ENCODE results near the gene GNAI2.

Gene GNAI2

DNA sequence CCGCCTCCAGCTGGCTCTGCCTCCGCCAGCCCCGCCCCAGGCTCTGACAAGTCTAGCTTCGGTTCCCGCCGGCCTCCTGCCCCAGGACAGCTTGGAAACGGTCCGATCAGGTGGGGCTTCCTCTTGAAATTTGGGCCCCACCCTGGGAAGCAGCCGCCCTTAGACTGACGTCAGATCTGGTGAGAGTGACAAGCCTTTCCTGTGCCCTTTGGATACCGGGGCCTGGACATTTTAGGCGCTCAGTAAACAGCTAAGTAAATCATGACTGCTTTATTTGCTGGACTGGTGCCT is 63.6 kb downstream of the GNAI2 start:
- Mint-ChIP-seq H3K27ac (peak overlapping the region; percentile 97), H3K4me3 (peak overlapping the region; percentile 94), H3K9me3 (no peaks in the 10 kb centered on the region), H3K36me3 (no peaks in the 10 kb centered on the region), H3K4me1 (peaks cover 20% of the 10 kb centered on the region), H3K27me3 (no peaks in the 10 kb centered on the region)
- ATAC-seq (ENCODE audit: low read depth) (no peak), DNase-seq (ENCODE audit: low spot score in 2 of 2) (no peak)

DNA sequence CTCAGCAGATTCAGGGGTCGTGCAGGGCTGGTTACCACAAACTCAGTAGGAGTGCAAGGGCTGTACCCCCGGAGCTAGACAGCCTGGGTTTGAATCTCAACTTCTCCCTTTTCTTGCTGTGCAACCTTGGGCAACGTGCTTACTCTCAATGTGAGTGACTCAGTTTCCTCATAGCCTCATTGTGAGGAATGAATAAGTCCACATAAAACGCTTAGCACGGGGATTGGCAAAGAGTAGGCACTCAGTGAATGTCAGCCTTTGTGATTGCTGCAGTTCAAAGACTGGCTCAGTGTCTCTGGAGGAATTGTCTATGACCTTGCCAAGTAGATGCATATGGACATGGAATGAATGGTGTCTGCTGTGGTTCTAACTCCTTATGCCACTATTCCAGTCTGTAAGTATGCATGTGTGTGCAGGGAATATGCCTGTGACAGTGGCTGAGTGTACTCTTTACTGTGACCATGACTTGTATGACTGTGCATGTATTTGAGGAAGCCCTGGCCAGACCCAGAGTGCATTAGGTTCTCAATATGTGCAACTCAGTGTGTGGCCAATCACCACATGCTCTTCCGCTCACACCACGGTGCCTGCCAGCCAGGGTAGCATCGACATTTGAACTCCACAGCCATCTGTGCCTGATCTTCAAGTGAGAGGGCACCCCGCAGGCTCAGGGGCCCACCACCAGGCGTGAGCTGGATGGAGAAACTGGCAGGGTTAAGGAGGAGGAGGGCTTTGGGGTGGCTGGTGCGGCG is 64.1 kb downstream of the GNAI2 start:
- no peak for ATAC-seq (ENCODE audit: low read depth)
- no peaks in the 10 kb centered on the region for H3K9me3 Mint-ChIP-seq
- peak overlapping the region; percentile 94 for H3K4me3 Mint-ChIP-seq
- peaks cover 20% of the 10 kb centered on the region for H3K4me1 Mint-ChIP-seq
- no peaks in the 10 kb centered on the region for H3K36me3 Mint-ChIP-seq
- no peaks in the 10 kb centered on the region for H3K27me3 Mint-ChIP-seq
- peak overlapping the region; percentile 97 for H3K27ac Mint-ChIP-seq
- no peak for DNase-seq (ENCODE audit: low spot score in 2 of 2)

DNA sequence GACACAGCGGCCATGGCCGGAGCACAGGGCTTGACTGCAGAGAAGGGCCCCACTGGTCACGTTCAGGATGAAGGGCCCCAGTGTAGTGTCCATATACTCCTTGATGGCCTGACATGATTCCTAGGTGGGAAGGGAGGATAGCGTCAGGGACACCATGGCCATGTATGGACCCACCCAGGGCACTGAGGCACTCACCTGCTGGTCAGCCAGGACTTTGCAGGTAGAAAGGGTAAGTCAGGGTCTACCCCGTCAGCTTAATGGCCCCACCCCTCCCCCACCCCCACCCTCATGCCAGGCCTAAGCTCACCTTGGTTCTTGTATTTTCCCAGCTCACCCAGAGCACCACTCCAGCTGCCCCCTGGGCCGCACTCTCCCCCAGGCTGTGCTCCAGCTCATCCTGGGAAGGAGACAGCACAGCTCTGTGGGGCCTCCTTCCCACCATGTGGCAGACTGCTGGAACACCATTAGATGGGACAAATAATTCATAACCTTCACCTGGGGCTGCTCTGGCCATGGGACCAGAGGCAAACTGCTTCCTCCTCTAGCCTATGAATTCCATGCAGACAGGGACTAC is 64.8 kb downstream of the GNAI2 start:
- DNase-seq (ENCODE audit: low spot score in 2 of 2) (no peak), ATAC-seq (ENCODE audit: low read depth) (no peak)
- no peaks in the 10 kb centered on the region for H3K27me3 Mint-ChIP-seq
- H3K27ac Mint-ChIP-seq = peak overlapping the region; percentile 97
- H3K4me3 Mint-ChIP-seq = peak overlapping the region; percentile 94
- no peaks in the 10 kb centered on the region for H3K36me3 Mint-ChIP-seq
- peaks cover 20% of the 10 kb centered on the region for H3K4me1 Mint-ChIP-seq
- H3K9me3 Mint-ChIP-seq = no peaks in the 10 kb centered on the region

DNA sequence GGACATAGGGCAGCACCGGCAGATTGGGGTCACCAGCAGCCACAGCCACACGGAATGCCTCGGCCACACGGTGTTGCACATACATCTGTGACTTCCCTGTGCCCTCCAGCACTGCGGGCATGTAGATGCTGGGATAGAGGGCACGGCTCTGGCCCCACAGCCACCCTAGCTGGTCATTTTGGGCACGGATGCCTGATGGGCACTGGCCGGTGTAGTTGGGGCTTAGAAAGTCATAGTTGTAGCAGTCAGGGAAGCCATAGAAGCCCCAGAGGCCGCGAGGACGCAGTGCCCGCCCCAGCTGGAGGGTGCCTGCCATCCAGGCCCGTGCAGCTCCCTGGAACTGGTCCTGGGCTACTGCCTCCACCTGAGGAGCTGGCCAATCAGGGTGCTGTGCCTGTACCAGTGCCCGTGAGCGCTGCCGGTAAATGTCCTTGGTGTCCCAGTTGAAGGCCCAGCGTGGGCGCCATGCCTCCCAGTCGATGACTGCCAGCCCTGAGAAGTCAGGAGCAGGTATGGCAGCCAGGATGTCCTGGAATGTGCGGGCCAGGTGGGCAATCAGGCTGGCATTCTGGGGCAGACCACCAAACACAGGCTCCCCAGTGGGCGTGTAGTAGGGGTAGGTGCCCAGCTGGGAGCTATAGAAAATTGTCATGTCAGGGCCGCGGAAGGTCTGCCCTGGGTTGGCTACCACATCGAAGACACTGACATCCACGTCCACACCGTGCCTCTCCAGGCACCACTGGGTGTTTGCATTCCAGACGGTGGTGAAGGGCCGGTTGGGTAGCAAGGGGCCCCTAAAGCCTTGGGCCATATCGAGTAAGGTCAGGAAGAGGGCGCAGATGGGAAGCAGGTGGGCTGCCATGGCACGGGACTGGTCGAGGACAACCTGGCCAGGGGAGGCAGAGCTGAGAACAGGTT is 66.3 kb downstream of the GNAI2 start:
- DNase-seq (ENCODE audit: low spot score in 2 of 2) (no peak), ATAC-seq (ENCODE audit: low read depth) (no peak)
- Mint-ChIP-seq H3K4me1 (peaks cover 17% of the 10 kb centered on the region), H3K4me3 (no peak overlapping the region), H3K36me3 (no peaks in the 10 kb centered on the region), H3K9me3 (no peaks in the 10 kb centered on the region), H3K27ac (no peak overlapping the region), H3K27me3 (no peaks in the 10 kb centered on the region)

DNA sequence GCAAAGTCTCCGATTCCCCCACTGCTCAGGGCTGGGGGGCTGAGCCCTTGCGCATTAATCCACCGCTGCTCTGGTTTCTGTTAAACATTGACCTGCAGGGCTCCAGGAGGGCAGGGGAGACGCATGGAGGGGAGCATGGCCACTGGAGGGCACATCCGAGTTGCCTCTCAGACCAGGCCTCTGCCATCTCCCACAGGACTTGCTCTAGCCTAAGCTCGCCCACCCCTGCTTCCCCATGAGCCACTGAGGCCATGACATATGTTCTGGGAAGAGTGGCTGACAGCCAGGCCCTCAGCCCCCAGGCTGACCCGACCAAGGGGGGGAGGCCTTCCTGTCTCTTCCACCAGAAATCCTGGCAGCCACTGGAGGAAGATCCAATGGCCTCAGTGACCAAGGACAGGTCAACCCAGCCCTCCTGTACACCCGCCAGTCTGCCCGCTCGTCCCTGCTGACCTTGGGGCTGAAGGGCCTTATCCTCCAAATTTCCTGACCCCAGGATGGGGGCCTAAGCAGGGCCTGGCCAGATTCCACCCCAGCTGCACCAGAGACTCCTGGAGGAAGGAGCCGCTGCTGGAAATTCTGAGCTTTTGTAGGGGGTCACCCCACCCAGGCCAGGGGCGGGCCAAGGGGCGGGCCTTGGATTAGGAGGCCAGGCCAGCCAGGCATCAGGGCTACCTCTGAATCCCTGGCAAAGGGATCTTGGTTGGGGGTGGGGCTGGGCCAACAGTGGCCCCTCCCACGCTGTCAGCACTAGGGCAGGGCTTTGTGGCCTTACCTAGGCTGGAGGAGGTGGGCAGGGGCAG is 67.2 kb downstream of the GNAI2 start, which contains the start of gene HYAL1:
HYAL1 (minus strand) TSS at position 562 of the 803 bp plus-strand sequence. CDS start 618 bp downstream, outside the sequence.
- no peak for ATAC-seq (ENCODE audit: low read depth)

DNA sequence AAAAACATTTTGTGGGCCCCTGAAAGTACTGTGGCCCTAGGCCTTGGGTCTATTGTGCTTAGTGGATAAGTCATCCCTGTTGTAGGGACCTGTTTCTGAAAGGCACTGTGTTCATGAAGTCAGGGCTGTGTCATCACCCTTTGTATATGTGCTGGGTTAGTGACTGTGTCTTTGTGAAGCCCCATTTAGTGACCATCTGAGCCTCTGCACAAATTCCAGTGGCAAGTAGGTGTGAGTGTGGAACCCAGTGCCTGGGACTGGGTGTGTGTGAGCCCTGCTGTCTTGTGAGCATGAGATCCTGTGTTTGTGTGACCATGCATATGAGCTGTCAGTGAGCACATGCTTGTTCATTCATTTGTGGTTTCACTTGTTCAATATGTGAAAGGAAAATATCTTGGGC is 68.6 kb downstream of the GNAI2 start:
- no peak for DNase-seq (ENCODE audit: low spot score in 2 of 2)
- no peaks in the 10 kb centered on the region for H3K27me3 Mint-ChIP-seq
- H3K36me3 Mint-ChIP-seq = no peaks in the 10 kb centered on the region
- peaks cover 10% of the 10 kb centered on the region for H3K4me1 Mint-ChIP-seq
- H3K4me3 Mint-ChIP-seq = no peak overlapping the region
- no peak overlapping the region for H3K27ac Mint-ChIP-seq
- H3K9me3 Mint-ChIP-seq = no peaks in the 10 kb centered on the region
- no peak for ATAC-seq (ENCODE audit: low read depth)

More for the DNA sequence above, 67.2 kb downstream of the GNAI2 start, which contains the start of gene HYAL1:
- DNase-seq (ENCODE audit: low spot score in 2 of 2) = no peak
- no peaks in the 10 kb centered on the region for H3K36me3 Mint-ChIP-seq
- H3K27ac Mint-ChIP-seq = no peak within 1 kb of the TSS
- H3K9me3 Mint-ChIP-seq = no peaks in the 10 kb centered on the region
- H3K27me3 Mint-ChIP-seq = no peaks in the 10 kb centered on the region
- peaks cover 11% of the 10 kb centered on the region for H3K4me1 Mint-ChIP-seq
- H3K4me3 Mint-ChIP-seq = no peak within 1 kb of the TSS

Measured in memory B cell (primary cell).